ENCODE data around the gene ESRP2.

The ESRP2 gene

GRCh38 chr16:68190081-68190480 is 45.8 kb downstream of the ESRP2 start:
- H3K4me3 ChIP-seq (ENCODE audit: low read depth, low read length) = no peak overlapping the region
- no peak for DNase-seq (ENCODE audit: low read depth, low spot score)
- in situ Hi-C loops (cut with HindIII; ENCODE audit: low sequenced_read_pairs) = no loop called here
- no peak for TF ChIP-seq CTCF (IDR thresholded peaks at IDR 0.05; ENCODE audit: low read depth, low read length)

- TF ChIP-seq CTCF (IDR thresholded peaks at IDR 0.05; ENCODE audit: low read depth, low read length) = no peak
- no peak overlapping the region for H3K4me3 ChIP-seq (ENCODE audit: low read depth, low read length)
- in situ Hi-C loops (cut with HindIII; ENCODE audit: low sequenced_read_pairs) = no loop called here
- DNase-seq (ENCODE audit: low read depth, low spot score) = no peak
Observed at GRCh38 chr16:68188170-68188569, 47.8 kb downstream of the ESRP2 start.

- TF ChIP-seq CTCF (IDR thresholded peaks at IDR 0.05; ENCODE audit: low read depth, low read length) = no peak
- H3K4me3 ChIP-seq (ENCODE audit: low read depth, low read length) = no peak overlapping the region
- DNase-seq (ENCODE audit: low read depth, low spot score) = no peak
- in situ Hi-C loops (cut with HindIII; ENCODE audit: low sequenced_read_pairs) = no loop called here
Observed at GRCh38 chr16:68187505-68187904, 48.4 kb downstream of the ESRP2 start.

GRCh38 chr16:68186877-68187276 is 49.0 kb downstream of the ESRP2 start:
- no peak for DNase-seq (ENCODE audit: low read depth, low spot score)
- no peak for TF ChIP-seq CTCF (IDR thresholded peaks at IDR 0.05; ENCODE audit: low read depth, low read length)
- in situ Hi-C loops (cut with HindIII; ENCODE audit: low sequenced_read_pairs) = no loop called here
- H3K4me3 ChIP-seq (ENCODE audit: low read depth, low read length) = no peak overlapping the region

GRCh38 chr16:68183046-68183445 is 52.9 kb downstream of the ESRP2 start:
- in situ Hi-C loops (cut with HindIII; ENCODE audit: low sequenced_read_pairs) = no loop called here
- TF ChIP-seq CTCF (IDR thresholded peaks at IDR 0.05; ENCODE audit: low read depth, low read length) = no peak
- DNase-seq (ENCODE audit: low read depth, low spot score) = no peak
- H3K4me3 ChIP-seq (ENCODE audit: low read depth, low read length) = no peak overlapping the region

- DNase-seq (ENCODE audit: low read depth, low spot score) = no peak
- TF ChIP-seq CTCF (IDR thresholded peaks at IDR 0.05; ENCODE audit: low read depth, low read length) = no peak
- H3K4me3 ChIP-seq (ENCODE audit: low read depth, low read length) = no peak overlapping the region
- in situ Hi-C loops (cut with HindIII; ENCODE audit: low sequenced_read_pairs) = no loop called here
Observed at GRCh38 chr16:68179855-68180254, 56.1 kb downstream of the ESRP2 start.

- no peak for DNase-seq (ENCODE audit: low read depth, low spot score)
- no peak for TF ChIP-seq CTCF (IDR thresholded peaks at IDR 0.05; ENCODE audit: low read depth, low read length)
- in situ Hi-C loops (cut with HindIII; ENCODE audit: low sequenced_read_pairs) = no loop called here
- H3K4me3 ChIP-seq (ENCODE audit: low read depth, low read length) = no peak overlapping the region
Observed at GRCh38 chr16:68179196-68179795, 56.6 kb downstream of the ESRP2 start.

Data from astrocyte of the spinal cord (primary cell).